Stimulated activated CD8-positive, alpha-beta memory T cell treated with anti-CD3 and anti-CD28 coated beads, Interleukin-4, amount 100 ng/mL, for 1 hour (primary cell): ENCODE results near the gene MGLL.

ENCODE experiments used
- DNase-seq, 2 donors: peaks; one replicate each; pipeline ENCODE4 v3.0.0-alpha.2; 2020; ENCODE audit warnings: low read depth in 2 of 2, low spot score in 1 of 2

The MGLL gene

GRCh38 chr3:127789990-127790881 is 32.1 kb downstream of the MGLL start:
- DNase-seq: no peak

GRCh38 chr3:127789051-127789450 is 33.3 kb downstream of the MGLL start:
- DNase-seq: no peak

DNA sequence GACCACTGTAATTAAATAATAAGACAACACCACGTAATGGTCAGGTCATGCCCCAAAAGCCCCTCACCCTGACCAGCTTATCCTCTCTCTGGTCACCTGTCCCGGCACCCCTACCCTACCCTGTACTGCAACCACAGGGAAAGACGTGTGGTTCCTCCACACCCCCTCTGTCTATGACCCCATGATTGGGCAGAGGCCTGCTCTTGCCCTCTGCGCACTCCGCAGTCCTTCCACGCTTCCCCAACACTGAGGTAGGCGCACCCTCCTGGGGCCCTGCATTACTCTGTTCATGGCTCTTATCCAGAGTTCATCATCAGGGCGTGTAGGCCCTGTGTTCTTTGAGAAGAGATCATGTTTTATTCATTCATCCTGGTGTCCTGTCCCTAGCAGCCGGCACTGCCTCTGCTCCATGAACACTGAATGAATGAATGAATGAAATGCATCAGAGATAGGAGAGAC is 33.8 kb downstream of the MGLL start:
- no peak for DNase-seq

- no peak for DNase-seq
These were observed 34.5 kb downstream of the MGLL start for GRCh38 chr3:127787571-127788365.

GRCh38 chr3:127787071-127787490 is 35.2 kb downstream of the MGLL start:
- no peak for DNase-seq

- DNase-seq: no peak
These were observed 35.8 kb downstream of the MGLL start for GRCh38 chr3:127786353-127787070.

DNA sequence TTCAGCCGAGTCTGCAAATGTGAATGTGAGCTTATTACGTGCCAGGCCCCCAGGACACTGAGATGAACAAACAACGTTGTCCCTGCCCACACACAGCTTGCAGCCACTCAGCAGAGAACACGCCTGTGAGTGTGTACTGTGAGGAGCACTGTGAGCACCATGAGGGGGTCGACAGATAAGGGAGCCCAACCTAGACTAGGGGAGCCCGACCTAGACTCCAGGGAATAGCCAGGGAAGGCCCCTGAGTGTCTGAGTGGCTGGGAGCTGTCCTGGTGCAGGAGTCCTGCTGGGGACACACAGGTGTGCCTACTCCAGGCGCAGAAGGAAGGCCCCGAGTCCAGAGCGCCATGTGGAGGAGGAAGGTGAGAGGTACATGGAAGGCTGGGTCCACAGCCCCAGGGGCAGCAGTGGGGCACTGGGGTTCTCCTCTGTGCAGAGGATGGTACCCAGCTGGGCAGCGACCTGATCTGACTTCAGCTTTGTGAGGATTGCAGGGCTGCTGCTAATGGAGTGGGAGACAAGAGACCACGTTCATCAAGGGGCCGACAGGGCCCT is 36.5 kb downstream of the MGLL start:
- no peak for DNase-seq

- no peak for DNase-seq
These were observed 37.2 kb downstream of the MGLL start for GRCh38 chr3:127784865-127785710.

- no peak for DNase-seq
These were observed 38.0 kb downstream of the MGLL start for GRCh38 chr3:127784283-127784682.

DNA sequence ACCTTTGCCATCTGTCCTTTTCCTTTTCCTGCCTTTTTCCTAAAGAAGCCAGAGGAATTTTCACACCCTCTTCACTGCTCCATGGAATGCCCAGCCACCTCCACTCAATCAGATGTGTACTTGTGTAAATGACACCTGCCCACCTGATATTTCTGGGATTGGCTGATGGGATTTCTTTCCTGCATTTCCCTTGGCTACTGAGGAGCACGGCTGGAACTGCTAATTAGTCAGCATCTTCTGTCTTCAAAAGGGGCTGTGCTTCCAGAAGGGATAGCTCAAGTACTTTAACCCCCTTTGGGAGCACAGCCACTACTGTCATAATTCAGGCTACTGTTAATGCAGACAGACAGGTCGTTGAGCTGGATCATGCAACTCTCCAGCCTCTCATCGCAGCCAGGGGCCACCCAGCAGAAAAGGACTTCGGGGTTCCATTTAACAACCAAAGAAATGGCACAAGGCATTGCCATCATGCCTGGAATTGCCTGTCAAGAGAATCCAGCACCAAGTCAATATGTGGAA is 38.6 kb downstream of the MGLL start:
- no peak for DNase-seq

GRCh38 chr3:127783166-127783565 is 39.1 kb downstream of the MGLL start:
- DNase-seq: no peak

- no peak for DNase-seq
These were observed 40.8 kb downstream of the MGLL start for GRCh38 chr3:127781411-127782001.

DNA sequence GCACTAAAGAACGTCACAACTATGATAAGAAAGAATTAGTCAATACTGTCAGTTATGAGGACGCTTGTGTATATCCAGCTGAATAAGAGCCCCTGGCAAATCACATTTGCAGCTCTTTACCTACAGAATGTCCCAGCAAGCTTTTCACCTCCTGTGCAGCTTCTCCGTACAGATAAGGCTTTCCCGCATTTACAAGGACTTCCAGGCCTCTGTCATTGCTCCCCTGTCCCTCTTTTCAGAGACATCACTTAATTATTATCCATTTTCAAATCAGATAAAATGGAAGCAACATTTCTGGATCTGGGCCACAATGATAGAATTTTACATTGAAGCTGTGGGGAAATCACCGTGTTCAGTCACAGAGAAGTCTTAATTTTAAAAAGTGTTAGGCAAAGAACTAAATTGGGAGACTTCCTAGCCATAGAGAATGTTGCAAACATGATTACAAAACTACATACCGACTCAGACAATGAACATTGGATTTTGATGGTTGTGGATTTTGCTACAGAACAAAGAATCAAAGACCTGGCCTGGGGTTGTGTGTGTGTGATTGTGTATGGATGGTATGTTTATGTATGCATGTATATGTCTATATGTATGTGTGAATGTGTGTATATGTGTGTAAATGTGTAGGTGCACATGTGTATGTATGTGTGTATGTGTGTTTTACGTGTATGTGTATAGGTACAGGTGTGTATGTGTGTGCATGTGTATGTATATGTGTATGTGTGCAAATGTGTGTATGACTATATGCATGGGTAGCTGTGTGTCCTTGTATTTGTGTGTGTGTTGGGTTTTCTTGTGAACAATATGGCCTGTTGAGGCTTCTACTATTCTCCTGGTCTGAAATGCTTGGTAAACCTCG is 41.5 kb downstream of the MGLL start:
- no peak for DNase-seq

GRCh38 chr3:127779747-127780146 is 42.6 kb downstream of the MGLL start:
- no peak for DNase-seq

DNA sequence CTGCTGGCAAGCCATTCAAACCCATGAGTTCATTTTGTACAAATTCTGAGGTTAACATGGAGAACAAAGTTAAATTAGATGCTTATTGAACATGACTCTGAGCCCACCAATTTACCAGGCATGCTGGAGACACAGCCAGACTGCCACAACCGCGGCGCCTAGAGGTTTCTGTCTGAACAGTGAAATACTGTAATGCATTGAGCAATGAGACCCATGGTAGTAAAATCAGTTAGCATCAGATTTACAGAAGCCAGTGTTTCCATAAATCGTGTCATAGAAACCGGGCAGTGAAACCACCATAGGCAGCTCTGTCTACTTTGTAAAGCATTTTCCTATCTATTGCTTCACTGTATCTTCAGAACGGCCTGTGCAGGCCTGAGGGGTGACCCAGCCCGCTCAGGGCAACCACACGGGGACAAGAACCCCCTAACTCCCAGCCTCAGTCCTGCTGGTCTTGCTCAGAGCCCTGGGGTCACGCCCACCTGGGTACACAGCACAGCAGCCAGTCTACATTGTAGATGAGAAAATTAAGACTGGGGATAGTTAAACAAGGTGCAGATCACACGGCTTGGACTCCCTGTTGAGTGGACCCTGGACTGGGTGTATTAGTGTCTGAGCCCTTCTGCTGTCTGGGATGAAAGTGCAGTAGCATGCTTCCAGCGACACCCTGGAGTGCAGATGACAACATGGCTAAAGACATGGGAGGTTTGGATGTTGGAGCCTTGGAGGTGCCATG is 44.2 kb downstream of the MGLL start:
- DNase-seq: no peak

GRCh38 chr3:127777332-127777731 is 45.0 kb downstream of the MGLL start:
- no peak for DNase-seq

- no peak for DNase-seq
These were observed 46.0 kb downstream of the MGLL start for GRCh38 chr3:127776347-127776746.
